T-helper 2 cell treated with Interferon-gamma antibody and Interleukin-4, amounts not matched to agents 100 ng/mL and 5 ng/mL, for 36 hours (primary cell): ENCODE results near the gene SPRING1. TPM values are rescaled to one million over a fixed set of nuclear protein-coding genes. Genes with fewer than 3 reads are reported as not detected.

Experiments used
- intact Hi-C: fragments of 100-400 bp; cut with micrococcal nuclease; formaldehyde crosslinking; loops from one replicate; pipeline ENCODE4 v1.15.1; 2023
- total RNA-seq: library from RNA; stranded (reverse); gene quantifications from 2 replicates; pipeline ENCODE4 v1.2.3, GENCODE V29; 2022

Gene SPRING1
- total RNA-seq, 1 donor from 2014 or later: 30.3 TPM

DNA sequence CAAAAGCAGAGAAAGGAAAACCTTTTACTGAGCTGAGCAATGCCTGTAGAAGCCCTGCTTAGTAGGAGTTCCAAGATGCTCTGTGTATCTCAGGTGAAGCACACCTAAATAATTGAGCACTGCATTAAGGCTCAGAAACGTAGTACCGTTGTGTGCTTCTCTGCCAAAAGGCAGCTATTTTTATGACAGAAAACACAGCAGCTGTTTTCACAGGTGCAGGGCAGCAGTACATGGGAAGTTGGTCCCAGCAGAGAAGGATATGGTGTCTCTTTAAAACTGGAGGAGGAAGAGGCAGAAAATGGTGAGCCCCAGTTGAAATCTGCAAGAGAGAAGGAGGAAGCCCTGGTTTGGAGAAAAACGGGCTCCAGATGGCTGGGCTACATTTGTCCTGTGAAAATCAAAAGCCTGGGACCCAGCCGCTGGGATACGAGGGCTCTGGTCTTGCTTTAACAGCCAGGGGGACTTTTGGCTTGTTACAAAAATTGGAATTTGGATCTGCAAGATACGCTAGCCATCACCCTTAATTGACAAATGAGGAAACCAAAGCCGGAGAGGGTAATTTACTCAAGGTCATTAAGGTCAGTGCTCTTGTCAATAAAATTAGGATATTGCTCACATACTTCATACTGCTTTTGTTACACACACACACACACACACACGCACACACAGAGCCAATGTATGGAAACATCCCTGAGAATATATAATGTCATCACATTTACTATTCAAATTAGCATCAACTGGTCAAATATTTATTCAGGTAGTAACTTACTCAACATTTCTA, 27.3 kb downstream of the SPRING1 start:
- intact Hi-C loops: no loop called here

DNA sequence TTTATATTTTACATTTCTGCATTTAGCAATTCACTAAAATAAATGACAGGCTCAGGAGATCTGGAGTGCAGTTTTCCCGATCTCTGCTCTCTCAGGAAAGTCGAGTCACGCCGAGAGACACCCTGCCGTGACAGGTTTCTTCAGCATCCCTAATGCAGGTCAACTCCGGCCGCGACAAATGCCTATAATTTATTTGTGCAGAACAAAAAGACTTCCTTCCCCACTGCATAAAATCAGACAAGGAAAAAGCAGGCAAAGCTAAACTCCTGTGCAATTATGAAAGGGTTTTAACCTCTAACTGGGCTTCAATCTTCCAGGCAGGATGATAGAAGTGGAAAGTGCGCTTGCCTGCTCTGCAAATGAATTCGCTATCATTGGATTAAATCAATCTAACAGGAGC, 28.1 kb downstream of the SPRING1 start:
- intact Hi-C loops: no loop called here

DNA sequence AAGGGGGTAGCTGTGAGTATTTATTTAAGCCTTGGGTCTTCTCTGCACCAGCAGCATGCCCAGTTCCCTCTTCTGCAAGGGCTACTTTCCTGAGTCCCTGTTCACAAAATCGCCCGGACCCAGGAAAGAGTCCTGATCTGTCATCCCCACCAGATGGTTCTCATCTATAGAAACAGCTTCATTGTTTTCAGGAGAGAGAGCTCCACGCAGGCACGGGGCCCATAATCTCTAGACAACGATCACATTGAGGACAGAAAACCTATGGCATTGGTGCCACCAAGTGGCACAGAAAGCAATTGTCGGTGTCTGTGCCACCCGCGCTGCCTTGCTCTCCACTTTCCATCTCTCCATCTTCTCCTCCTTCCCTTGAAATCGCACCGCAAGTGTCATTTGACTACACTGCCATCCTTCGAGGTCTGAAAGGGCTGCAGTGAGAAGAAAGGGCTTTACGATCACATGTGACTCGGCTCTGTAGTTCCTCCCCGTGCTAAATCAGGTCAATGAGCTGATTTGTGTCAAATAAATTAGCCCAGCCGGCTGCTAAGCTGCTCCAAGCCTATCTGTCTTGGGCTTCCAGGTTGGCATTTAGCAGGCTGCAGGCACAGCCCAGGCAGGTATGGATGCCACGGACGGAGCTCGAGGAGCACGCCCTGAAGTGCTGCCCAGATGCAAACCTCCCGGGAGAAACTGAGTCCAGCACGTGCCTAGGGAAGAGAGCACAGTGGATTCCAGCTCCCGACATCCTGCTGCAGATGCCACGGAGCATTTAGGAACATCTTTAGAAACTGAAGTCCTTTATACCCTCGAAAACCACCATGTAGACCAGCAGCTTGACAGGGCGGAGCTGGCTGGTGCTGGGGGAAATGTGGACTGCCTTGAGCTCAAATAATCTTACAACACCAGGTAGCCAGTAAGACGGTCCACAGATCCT, 28.8 kb downstream of the SPRING1 start:
- intact Hi-C loops: no loop called here

DNA sequence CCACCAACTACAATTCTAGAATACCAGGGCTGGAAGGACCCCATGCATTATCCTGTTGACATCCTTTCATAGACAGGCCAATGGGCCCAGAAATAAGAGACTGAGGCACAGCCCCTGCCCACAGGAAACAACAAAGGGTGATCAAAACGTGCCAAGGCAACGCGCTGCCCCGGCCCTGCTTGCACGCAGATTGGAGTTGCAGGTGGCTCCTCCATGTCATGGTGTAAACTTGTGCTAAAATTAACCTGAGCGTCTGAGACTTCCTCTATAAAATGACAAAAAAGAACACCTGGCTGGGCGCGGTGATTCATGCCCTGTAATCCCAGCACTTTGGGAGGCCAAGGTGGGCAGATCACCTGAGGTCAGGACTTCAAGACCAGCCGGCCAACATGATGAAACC, 30.1 kb downstream of the SPRING1 start:
- intact Hi-C loops: no loop called here

DNA sequence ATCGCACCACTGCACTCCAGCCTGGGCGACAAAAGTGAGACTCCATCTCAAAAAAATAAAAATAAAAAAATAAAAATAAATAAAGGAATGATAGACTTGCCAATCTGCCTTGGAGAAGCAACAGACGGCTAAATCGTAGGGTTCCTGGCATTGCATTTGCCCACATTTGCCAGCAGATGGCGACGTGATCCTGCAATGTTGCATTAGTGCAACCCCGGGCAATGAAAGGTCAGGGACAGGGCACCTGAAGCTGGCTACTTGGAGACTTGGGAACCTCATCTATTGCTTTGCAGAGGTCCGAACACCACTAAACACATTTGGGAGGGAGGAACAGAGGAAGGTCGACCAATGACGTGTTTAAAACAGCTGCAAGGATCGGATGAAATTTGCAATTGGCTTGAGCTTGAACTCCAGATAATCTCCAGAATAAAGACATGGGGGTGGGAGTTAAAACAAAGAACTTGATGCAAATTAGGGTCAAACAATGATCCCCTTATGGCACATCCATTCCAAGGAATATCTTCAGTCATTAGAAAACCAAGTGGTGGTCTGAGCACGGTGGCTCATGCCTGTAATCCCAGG, 34.6 kb downstream of the SPRING1 start:
- intact Hi-C loops: loop anchor here (1.0 to 5.0 kb wide), 4 partner anchors 252 to 429 kb away; no protein-coding TSS in a partner anchor

DNA sequence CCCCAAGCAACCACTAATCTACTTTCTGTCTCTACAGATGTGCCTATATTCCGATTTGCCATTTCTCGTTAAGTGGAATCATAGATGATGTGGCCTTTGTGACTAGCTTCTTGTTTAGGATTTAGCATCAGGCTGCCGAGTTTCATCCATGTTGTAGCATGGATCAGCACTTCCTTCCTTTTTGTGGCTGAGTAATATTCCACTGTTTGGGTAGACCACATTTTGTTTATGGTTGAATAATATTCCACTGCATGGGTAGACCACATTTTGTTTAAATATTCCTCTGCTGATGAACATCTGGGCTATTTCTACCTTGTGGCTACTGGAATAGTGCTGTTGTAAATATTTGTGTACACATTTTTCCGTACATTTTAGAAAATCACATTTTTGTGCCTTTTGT, 36.4 kb downstream of the SPRING1 start:
- intact Hi-C loops: loop anchor here (5.0 kb wide), 1 partner anchor 431 kb away; no protein-coding TSS in a partner anchor

DNA sequence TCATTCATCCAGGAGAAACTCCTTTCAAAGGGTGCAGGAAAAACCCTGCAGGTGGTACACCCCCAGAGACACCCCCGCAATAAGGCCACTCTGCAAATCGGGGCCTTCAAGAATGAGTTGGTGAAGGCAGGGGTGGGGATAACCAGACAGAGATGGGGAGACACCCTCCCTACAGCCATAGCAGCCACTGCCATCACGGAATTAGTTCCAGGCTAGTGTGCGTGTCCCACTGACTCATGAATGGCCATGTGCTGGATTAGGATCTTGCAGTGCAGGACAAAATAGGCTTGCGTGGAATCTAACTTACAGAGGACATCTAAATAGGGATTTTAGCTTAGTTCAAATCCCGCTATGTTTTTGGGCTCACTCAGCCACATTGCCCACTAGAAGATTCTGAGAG, 37.8 kb downstream of the SPRING1 start:
- intact Hi-C loops: loop anchor here (5.0 kb wide), 1 partner anchor 432 kb away; no protein-coding TSS in a partner anchor

DNA sequence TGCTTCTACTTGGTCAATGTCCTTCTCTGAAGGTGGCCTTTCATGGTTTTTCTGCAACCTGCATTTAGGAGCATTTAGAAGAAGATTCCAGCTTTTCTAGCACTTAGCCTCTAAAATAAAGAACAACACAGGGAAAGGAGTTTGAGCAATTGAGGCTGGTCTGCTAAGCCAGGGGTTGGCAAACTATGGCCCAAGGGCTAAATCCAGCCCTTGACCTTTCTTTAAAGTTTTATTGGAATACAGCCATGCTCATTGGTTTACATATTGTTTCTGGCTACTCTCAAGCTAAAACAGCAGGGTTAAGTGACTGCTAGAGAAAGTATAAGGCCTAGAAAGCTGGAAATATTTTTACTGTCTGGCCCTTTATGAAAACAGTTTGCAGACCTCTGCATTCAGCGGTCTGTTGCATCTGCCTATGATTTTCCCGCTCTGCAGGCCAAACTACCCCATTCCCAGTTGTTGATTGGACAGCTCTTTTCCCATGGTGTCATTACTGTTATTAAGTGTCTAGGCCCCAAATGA, 39.3 kb downstream of the SPRING1 start:
- intact Hi-C loops: loop anchor here (5.0 kb wide), 1 partner anchor 701 kb away; no protein-coding TSS in a partner anchor

DNA sequence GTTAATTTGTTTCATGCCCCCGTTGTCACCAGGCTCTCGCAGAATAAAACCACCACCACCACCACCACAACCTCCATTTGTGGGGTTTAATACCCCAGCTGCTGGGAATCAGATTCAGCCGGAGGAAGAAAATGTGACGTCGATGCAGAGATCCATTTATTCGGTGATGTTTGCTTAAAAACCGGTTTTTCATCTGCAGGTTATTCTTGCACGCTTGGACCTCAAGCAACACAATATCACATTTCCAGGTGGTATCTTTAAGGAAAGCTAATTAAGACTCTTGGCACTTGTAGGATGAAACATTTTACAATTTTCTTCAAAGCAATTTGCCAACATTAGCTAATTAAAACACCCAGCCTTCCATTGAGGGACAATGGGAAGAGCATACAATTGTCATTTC, 39.8 kb downstream of the SPRING1 start:
- intact Hi-C loops: loop anchor here (5.0 kb wide), 1 partner anchor 701 kb away; no protein-coding TSS in a partner anchor

DNA sequence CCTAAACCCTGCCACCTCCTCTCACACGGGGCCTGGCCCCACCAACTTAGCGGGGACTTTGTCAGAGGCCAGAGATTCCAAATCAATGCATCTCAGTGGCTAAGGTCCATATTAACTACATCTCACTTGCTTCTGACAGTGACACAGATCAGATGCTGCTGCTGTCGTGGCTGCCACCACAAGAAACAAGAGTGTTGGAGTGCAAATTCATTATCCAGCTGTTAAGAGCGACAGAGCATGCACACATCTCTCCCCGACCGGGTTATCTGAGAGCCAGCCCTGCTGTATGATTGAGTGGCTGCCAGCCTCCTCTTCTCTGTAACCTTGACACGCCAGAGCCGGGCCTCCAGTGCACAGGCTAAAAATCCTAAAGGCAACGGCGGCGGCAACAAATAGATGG, 40.2 kb downstream of the SPRING1 start:
- intact Hi-C loops: loop anchor here (5.0 kb wide), 1 partner anchor 700 kb away; no protein-coding TSS in a partner anchor

DNA sequence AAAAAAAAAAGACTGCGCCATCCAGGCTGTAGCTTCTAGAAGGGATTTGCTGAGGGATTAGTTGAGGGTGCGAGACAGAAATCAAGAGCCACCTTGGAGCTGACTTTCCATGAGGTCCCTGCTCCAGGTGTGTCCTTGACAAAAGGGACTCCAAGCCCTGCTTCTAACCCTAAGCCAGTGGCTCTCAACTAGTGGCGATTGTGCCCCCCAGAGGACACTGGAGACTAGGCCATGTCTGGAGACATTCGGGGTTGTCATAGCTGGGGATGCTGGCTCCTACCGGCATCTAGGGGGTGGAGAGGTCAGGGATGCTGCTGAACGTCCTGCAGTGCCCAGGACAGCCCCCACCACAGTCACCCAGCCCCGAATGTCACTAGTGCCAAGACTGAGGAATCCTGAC, 40.6 kb downstream of the SPRING1 start:
- intact Hi-C loops: loop anchor here (5.0 kb wide), 1 partner anchor 700 kb away; no protein-coding TSS in a partner anchor

DNA sequence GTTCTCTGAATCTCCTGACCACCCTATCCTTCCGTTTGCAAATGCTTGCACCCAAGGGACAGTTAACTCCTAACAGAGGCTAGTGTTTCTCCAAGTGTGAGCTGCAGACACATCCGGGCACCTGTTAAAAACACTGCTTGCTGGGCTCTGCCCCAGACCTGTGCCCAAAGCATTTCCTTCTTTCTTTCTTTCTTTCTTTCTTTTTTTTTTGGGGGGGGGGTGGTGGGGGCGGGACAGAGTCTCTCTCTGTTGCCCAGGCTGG, 42.5 kb downstream of the SPRING1 start:
- intact Hi-C loops: loop anchor here (5.0 kb wide), 1 partner anchor 698 kb away; no protein-coding TSS in a partner anchor

DNA sequence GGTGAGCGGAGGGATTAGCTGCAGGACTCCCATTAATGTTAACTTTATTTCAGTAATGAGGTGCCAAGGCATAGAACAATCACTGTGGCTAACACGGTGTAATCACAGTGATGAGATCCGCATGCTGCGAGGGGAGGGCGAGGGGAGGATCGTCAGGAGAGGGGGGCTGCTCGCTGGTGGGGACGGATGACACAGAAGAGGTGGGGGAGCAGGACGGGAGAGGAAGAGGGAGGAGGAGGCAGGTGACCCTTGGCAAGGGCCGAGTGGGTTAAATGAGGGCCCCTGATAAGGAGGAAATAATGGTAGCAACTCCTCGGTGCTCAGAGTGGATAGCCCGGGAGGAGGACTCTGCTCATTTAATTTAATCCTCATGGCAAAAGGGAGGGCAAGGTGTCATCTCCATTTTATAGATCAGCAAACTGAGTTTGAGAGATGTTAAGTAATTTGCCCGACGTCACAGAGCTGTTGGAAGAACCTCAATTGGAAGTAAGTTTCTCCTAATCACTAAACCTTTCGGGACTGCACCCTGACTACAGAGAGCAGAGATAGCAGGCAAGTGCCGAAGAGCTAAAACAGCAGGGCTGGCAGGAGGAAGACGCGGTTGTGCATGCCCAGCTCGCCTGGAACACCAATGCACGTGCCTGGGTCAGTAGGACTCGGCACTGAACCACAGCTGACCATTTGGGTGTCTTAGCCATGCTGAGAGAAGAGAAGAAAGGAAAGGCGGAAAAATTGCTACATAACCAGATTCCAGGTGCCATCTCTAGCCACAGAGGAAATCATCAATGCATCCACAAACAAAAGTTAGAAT, 43.0 kb downstream of the SPRING1 start:
- intact Hi-C loops: loop anchor here (5.0 kb wide), 1 partner anchor 698 kb away; no protein-coding TSS in a partner anchor

DNA sequence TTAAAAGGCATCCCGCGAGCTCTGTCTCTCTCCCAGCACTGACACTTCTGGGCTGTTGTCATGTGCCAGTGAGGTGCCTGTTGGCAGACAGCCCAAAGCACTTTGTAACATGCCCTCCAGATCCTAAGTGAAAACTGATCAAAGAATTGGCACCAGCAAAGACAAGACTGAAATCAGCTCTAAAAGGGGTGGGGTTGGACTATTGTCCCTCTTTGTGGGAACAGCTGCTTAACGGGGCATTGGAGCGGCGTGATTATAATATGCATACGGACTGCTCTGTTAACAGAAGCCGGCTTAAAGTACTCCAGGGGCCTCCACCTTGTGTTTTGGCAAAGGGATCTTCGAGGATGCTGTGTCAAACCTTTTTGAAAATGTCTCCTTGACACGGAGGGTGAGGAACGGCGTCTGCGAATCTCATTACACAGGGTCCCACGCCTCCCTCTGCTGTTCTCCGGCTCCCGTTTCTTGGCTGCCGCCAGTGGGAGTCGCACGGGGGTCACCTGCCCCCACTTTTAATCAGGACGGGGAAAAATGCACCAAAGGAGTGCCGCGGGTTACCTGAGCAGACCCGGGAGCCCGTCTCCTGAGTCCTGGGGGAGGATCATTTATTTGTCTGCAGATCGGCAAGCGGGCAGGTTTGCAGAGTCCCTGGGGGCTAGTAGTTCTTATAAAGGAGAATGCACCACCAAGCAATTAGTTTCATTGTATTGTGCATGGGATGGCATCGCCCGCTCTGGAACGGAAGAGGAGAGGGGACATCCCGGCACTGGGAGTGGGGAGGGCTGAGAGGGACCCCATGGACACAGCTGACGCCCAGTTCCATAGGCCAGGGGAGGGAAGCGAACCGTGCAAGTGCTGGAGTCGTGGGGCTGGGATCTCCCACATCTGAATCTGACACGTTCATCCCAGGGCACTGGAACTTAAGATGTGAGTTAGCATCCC, 44.3 kb downstream of the SPRING1 start:
- intact Hi-C loops: no loop called here

DNA sequence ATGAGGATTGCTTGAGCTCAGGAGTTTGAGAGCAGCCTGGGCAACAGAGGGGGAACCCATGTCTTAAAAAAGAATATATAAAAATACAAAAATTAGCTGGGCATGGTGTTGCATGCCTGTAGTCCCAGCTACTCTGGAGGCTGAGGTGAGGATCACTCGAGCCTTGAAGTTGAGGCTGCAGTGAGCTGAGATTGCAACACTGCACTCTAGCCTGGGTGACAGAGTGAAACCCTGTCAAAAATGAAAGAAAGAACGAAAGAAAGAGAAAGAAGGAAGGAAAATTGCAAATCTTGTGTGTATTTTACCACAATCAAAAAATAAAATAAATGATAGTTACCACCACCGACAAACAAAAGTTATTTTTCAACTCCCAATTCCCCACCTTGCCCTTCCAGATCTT, 45.3 kb downstream of the SPRING1 start:
- intact Hi-C loops: no loop called here

DNA sequence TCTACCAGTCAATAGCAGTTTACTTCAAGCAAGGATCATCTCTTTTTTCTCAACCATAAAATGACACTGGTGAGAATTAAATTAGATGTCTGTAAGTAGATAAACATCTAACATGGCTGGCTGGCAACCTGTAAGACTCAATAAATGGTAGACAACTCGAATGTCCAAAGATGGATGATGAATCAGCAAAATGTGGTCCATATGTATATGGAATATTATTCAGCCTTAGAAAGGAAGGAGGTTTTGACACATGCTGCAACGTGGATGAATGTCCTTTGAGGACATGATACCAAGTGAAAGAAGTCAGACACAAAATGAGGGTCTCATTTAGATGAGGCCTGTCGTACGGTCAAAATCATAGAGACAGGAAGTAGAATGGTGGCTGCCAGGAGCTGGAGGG, 46.2 kb downstream of the SPRING1 start:
- intact Hi-C loops: no loop called here

DNA sequence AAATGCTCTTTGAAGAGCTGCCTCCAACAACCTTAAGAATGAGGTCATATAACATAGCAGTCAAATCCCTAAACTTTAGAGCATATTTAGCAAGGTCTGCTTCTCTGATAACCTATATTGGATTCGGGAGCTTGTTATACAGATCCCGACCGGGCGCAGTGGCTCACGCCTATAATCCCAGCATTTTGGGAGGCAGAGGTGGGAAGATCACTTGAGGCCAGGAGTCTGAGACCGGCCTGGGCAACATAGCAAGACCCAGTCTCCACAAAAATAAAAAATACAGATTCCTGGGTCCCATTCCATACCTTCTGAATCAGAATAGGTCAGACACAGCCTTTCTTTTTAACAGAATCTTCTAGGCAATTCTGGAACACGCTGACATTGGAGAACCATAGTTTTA, 46.7 kb downstream of the SPRING1 start:
- intact Hi-C loops: no loop called here

DNA sequence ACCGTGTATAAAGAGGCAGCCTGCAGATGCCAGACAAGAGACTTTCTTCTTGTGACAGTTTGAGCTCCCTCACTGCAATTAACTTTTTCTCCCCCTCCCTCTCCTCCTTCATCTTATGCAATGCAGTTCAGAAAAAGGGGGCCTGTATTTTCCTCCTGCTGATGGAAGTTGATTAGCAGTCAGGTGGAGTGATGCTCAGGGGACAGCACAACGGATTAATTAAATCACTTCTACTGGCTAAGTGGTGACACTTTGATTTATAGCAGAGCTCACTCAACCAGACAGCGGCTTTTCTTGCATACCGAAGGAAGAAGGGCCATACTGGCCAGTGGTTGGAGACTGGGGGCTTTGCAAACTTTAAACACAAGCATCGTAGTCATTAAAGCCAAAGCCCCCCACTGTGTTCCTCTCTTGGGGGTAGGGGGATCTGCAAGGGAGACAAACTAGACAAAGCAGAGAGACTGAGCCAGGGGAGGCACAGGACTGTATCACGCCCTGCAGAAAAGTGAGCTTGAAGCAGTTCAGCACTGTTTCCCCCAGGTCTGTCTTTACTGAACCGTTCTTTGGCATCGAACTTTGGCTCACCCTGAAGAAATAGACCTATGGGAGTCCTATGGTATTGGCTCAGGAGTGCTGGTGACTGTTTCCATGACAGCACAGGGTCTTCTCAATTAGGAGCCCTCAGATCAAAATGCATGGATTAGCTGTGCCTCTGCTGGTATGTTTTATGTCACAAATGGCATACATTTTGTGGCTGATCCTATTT, 47.7 kb downstream of the SPRING1 start:
- intact Hi-C loops: no loop called here

DNA sequence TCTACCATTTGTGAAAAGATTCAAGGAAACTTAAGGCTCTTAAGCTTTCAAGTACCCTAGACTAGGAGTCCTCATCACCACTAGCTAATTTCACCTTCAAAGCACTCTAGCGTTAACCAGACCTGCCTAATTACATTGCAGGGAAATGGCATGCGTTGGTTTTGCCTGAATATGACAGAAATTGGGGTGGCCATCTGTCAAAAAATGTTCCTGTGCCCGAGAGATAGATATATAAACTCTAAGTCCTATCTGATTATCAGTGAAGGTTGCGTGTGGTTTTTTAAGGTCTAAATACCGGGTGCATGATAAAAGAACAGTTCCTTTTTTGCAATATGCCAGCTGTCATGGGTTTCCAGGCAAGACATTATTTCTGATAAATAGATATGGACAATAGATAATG, 48.3 kb downstream of the SPRING1 start:
- intact Hi-C loops: no loop called here
